Stimulated activated CD8-positive, alpha-beta memory T cell treated with anti-CD3 and anti-CD28 coated beads, Interleukin-15, amount 100 ng/mL, for 4 hours (primary cell): Measurements from ENCODE around the gene TMEM154.
"Not testable (repeated sequence)": the region's sequence is repeated elsewhere in the genome, so short reads cannot be mapped to it uniquely, and the experiment has no call there.

Experiments used
- DNase-seq, 2 donors: peaks; one replicate each; pipeline ENCODE4 v3.0.0-alpha.2; 2020; ENCODE audit warnings: low read depth in 2 of 2

The TMEM154 gene

DNA sequence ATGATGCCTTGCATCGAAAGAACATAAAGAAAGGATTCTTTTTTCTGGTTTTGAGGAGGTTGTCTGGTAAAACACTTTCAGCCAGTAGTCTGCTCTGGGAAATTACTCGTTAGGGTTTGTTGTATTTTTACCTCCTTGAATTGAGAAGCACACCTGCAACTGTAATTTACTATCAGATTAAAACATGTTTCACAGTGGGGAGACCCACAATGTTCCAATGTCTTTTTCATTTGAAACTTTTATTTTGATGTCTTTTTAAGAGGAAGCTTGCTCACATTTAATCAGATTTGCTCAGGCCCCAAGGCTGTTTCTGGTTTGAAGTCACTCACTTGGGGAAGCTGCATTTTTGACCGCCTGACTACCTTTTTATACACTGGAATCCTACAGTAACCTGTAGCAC lies 12.0 kb downstream of the TMEM154 start:
- DNase-seq: no peak

DNA sequence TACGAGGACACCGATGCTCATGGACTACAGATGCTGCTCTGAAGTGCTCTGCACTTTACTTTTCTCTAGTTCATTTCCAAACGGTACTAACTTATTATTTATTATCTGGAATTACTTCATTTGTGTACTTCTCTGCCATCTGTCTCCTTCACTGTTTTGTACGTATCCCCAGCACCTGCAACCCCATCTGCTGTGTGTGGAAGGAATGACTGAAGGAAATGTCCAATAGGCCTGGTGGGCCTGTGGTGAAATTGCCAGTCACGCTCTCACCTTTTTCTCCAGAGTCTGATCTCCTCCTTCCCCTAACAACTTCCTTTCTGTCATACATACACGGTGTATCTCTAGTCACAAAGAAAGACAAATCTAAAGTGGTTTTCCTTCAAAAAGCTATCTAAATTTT lies 12.9 kb downstream of the TMEM154 start:
- DNase-seq: no peak

DNA sequence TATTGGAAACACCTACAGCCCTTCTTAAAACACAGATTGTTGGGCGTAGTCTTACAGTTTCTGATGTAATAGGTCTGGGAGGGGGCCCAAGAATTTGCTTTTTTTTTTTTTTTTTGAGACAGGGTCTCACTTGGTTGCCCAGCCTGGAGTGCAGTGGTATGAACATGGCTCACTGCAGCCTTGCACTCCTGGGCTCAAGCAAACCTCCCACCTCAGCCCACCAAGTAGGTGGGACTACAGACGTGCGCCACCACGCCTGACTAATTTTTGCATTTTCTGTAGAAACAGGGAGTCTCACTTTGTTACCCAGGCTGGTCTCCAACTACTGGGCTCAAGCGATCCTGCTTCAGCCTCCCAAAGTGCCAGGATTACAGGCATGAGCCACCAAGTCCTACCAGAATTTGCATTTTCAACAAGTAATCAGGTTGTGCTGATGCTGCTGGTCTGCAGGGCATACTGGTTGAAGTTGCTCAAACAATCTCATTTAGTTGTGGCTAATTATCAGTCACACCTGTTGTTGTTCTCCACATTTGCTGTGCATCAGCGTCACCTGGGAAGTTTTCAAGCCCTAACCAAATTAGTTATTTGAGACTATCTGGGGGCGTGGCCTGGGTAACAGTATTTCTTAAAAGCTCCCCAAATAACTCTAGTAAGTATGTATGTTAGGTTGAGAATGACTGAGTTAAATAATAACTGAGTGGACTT lies 14.0 kb downstream of the TMEM154 start:
- DNase-seq: no peak

DNA sequence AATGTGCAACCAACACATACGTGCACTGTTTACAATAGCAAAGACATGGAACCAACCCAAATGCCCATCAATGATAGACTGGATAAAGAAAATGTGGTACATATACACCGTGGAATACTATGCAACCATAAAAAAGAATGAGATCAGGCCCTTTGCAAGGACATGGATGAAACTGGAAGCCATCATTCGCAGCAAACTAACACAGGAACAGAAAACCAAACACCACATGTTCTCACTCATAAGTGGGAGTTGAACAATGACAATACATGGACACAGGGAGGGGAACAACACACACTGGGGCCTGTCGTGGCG lies 15.8 kb downstream of the TMEM154 start:
- DNase-seq: not testable (repeated sequence)

DNA sequence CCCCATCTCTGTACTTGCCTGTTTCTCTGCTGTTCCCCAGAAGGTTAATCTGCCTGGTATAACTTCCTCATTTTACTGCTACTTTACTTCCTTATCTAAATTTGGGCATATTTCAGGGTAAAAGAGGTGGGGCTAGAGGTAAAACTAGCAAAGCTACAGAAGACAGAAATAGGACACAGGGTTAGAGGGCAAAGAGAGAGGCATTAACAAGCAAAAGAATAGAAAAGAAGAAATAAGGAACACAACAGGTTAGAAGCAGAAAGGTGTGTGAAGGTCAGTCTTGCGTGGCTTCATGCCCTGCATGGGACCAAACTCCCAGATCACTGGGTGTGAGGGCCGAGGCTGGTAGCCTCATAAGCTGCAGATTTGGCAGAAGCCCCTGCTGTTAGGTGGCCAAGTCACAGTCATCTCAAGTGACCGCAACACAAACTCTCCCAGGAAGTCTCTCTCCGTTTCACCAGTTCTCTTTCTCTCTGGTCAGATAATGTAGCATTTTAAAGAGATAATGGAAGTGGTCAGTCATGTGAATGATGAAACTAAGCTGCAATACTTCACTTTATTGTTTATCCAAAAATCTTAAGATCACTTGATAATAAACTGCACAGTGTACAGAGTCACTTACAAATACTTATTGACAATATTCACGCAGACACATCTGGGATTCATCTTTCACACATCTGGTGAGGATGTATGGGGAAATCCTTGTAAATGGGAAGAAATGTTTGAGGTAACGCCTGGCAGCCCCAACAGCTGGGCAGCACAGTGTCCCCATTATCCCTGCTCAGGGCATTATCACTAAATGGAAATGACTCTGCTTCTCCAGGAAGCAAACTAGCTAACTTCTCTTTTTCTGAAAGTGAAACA lies 16.4 kb downstream of the TMEM154 start:
- no peak for DNase-seq

DNA sequence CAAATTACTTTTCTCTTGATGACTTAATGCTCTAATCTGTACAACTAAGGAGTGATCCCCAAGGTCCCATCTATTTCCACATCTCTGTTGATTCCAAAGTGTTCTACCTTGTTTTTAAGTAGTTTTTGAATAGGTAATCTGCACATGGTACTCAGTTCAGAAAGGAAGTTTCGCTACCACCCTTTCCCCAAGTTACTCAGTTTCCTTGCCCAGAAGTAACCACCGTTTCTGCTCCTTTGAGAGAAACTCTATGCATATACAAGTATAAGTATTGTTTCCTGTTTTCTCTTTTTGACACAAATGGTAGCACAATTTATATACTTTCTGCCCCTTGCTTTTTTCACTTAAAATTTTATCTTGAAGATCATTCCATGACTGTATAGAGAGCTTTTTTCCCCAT lies 18.1 kb downstream of the TMEM154 start:
- DNase-seq: no peak

DNA sequence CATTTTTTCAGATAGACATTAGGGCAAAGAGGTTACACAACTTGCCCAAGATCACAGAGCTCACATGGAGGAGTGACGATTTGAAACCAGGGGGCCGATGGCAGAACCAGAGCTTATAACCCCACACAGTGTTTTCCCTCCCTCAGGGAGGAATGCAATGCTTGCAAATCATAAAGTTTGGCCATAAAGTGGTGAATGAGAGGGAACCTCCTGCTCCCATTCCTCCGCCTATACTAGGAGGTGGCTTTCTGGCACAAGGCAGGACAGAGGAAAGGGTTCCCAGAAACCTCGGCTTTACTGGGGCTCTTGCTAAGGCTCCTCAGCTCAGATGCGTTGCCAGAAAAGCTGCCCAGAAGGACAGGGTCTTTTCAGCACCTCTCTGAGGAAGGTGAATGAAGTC lies 19.3 kb downstream of the TMEM154 start:
- DNase-seq: no peak

DNA sequence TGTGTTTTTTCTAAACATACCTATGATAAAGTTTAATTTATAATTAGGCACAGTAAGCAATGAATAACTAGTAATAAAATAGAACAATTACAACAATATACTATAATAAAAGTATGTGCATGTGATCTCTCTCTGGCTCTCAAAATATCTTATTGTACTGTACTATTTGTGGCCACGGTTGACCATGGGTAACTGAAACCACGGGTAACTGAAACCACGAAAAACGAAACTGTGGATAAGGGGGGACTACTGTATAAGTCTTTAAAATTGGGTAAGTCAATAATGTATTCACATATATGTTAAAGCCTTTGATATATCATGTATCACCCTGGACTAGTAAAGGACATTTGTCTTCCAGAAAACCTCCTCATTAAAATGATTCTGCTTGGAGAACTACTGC lies 20.0 kb downstream of the TMEM154 start:
- DNase-seq: no peak

DNA sequence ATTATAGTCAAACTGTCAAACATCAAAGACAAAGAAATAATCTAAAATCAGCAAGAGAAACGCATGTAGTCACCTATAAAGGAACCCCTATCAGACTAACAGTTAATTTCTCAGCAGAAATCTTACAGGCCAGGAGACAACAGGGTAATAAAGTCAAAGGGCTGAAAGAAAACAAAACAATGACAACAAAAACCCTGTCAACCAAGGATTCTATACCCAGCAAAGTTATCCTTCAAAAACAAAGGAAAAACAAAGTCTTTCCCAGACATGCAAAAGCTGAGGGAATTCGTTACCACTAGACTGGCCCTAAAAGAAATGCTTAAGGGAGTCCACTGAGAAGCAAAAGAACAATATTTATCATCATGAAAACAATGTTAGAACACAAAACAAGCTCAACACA lies 22.1 kb downstream of the TMEM154 start:
- DNase-seq: no peak

DNA sequence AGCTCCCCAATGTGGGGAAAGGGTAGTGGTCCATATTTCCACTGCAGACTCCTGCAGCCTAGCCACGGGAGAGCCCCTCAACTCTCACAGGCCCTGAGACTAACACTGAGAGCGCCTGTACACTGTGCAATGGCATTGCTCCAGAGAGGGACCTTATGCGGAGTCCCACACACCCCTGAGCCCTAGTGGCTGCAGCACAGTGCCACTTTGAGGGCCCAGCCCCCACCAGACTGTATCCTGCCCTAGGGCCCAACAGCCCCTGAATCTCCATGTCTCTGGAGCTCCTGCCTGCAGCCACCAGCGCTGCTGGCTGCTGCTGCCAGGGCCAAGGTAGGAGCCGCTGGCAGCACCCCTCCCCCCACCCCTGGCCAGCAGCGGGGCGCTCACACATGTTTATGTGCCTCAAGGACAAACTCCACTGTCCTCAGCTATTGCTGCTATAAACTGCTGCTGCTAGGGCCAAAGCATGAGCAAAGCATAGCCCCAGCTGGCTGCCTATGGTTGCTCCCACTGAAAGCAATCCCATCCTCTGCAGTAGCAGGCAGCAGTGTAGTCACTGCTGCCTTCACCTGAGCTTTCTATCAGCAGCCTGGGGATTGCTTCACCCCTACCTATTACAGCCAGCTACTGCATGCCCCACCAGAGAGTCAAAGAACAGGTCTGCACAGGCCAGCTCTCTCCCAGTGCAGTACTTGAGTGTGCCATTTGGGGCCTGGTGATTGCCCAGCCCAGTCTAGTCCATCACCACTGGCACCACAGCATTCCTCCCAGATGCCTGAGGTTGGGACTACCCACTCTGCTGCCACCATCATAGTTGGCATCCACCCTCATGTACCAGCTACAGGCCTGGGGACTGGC lies 24.3 kb downstream of the TMEM154 start:
- DNase-seq: no peak

DNA sequence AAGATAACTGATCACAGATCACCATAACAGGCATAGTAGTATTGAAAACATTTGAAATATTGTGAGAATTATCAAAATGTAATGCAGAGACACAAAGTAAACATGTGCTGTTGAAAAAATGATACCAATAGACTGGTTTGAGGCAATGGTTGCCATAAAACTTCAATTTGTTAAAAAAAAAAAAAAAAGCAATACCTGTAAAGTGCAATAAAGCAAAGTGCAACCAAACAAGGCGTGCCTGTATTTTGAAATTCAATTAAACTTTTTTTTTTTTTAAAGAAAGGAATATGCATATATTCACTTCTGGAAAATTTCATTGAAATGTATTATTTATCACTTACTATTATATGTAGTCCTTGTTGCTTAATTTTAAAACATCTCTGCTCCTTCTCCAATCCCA lies 27.7 kb downstream of the TMEM154 start:
- DNase-seq: no peak

DNA sequence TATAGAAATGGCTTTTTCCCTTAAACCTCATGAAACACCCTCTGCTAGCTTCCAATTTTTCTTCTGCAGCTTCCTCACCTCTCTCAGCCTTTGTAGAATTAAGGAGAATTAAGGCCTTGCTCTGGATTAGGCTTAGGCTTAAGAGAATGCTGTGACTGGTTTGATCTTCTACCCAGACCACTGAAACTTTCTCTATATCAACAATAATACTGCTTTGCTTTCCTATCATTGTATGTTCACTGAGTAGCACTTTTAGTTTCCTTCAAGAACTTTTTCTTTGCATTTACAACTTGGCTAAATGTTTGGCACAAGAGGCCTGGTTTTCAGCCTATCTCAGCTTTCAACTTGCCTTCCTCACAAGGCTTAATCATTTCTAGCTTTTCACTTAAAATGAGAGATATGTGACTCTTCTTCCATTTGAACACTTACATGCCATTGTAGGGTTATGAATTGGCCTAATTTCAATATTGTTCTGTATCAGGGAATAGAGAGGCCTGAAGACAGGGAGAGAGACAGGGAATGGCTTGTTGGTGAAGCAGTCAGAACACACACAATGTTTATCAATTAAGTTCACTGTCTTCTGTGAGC lies 28.2 kb downstream of the TMEM154 start:
- DNase-seq: no peak

DNA sequence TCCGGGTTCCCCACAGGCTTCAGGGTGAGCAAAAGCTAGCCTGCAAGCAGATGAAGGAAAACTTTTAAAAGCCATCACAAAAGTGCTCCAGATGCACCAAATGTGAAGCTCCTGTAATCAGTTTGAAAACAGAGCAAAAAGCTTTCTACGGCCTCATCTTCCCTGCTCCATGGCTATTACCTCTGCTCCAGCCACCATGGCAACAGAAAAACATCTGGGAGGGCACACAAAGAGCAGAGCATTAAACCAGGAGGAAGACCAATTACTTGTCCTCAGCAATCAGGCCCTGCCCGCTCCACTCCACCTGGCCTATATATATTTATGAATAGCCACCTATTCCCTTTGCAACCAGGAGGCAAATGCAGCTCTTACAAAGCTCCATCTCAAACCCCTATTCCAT lies 33.6 kb downstream of the TMEM154 start:
- no peak for DNase-seq

DNA sequence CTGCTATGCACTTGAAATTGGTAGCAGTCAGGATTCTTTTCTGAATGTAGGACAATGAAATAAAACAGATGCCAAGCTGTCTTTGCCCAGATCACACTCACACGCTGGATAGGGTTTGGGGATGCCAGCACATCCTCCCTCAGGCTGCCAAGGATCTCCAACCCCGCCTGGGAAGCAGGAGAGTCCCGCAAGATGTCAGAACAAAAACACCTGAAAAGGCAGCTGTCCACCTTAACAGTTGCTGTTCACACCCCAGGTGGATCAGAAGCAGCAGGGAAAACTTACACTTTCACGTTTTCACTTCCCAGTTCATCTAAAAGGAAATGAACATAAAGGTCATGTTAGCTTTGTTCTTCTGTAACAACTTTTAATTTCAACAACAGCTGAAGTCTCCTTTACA lies 35.7 kb downstream of the TMEM154 start:
- no peak for DNase-seq

DNA sequence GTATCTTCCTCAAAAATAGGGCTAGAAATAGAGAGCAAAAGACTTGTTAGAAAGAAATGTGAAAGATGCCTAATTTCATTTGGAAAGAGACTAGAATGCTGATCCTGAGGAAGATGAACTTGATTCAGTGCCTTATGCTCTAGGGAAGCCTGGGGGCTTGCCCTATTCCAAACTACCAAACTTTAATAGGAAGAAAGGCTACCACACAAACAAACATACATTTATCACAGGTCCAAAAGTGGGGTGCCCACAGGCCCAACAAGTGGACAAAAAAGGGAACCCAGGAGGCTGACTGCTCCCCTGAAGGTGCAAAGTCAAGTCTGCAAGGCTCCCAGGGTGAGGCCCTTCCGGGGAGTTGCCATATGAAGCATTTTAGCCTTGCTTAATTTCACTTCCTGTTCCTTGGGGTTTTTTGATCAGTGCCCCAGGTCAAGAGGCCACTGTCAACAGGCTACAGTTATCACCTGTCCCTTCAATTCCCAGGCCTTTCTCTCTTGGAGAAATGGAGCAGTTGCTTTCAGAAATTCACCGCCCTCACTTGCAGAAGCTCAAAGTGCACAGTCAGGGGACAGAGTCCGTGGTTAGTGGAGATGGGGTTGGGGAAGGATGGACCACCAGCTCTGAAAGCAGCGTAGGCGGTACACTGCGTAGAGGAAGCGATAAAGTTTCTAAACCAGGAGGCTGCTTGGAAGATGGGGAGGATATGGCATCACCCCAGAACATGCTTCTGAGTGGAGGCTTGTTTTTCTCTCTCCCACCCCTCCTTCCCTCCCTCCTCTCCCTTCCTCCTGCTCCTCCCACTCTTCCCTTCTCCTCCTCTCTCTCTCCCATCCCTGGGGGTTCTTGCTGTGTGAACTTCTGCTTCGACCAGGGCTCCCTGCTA lies 36.4 kb downstream of the TMEM154 start:
- DNase-seq: no peak

DNA sequence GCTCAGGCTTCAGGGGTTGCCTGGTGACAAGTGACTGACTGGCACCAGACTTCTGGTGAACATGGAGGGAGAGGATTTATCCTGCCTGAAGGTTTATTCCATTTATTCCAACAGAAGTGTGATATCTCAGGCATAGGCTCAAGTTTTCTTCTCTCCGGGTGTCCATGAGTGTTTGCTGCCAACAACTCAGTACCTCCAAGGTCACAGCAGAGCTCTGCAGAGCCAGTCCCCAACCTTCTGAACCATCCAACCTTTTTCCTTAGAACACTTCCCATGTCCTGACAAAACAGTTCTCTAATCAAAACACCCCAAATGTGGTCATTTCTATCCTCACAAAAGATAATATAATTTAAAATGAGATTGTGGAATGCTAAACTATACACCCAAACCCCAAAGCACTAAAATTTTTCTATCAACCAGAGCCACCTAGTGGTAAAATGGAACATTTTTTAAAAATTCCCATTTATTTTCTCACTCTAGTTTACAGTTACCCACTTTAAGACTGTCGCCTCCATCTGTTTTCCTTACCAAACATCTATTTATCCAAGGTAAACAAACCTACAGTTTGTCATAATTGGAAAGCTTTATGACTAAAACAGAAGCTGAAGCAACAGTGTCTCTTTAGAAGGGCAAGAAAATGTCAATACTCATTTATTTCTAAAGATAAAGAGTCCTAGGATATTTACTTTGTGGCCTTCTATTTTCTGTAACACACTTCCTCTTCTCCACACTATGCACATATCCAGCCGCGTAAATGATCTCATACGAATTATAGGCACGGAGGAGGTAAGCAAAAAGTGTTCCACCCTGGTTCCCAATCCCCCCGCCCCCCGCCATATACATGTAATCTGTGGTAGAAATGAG lies 39.5 kb downstream of the TMEM154 start:
- no peak for DNase-seq

DNA sequence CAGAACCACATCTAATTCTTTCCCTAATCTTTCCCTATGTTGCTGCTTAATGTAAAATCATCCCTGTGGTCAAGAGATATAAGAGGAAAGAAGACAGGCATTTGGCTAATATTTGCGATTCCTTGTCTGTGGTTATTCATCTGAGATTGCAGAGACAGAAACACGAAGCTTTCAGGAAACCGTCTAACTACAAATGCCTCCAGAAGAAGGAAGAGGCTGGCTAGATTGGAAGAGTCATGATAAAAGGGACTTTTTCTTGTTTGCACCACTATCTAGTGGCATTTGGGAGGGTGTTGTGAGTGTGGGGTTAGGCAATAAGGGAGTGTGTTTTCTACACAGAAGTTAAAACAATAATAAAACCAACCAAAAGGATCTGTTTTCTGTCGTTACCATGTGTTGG lies 43.9 kb downstream of the TMEM154 start:
- no peak for DNase-seq

DNA sequence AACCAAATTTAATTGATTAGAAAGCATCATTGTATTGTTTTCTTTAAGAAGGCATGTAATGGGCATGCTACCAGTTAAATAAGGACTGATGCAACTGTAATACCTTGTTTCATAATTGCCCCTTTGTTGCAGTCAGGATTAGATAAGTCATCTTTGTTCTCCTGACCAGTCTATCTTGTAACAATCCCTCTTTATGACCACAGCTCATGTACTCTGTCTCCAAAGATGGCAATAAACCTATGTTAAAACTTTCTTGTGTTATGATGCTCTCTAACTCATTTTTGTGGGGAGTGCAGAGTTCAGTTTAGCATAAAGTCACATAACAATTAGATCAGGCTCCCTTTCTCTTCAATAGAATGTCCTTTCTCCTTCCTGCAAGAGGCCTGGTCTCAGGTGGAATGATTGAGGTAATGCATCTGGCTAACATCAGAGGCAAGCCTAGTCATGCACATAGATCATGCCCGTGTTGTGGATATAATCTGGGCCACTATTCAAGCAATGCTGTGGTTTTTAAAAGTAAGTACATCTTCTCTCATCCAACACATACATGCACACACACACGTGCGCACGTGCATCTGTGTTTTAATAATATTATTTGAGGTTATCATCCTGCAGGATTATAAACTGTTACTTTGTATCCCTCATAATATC lies 45.6 kb downstream of the TMEM154 start:
- no peak for DNase-seq

DNA sequence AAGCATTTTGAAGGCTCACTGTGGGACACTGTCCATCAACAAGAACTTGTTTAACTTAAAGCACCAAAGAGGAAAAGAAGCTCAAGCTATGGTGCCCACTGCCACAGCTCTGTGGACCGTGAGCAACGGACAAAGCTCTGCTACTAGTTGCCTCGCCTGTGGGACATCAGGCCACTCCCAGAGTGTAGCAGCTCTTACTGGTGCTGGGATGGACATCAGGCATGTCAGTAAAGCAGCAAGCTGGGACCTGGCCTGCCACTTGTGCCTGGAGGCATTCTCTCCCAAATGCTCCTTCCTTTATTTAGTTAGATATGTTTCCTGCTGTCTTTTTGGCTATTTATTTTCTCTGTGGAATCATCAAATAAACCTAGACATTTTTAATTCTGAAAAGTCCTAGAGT lies 46.7 kb downstream of the TMEM154 start:
- no peak for DNase-seq

DNA sequence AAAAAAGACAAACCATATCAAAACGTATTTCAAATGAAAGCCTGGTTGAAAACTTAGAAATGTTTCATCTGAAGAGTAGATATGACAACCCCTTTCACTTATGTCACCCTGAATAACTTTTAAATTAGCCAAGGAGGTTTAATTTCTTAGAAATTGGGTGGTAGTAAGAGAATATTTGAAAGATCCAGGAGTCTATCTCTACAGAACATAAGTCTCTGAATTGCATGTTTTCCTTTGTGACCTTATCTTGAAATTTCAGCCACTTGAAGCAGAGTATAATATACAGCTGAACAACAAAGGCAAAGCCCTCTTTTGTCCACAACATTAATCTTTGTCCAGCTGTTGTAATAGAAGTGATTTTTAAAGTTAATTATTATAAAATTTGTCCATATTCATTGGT lies 49.5 kb downstream of the TMEM154 start:
- no peak for DNase-seq
